Measurements from ENCODE around the gene LYRM1. TPM values are rescaled to one million over a fixed set of nuclear protein-coding genes. Genes with fewer than 3 reads are reported as not detected.
A peak's percentile ranks its signal among the peaks of the same experiment; 100 is the strongest.
"Not testable (repeated sequence)": the region's sequence is repeated elsewhere in the genome, so short reads cannot be mapped to it uniquely, and the experiment has no call there.

LYRM1 gene
- polyA plus RNA-seq, 1 of the 3 experiments (the other 2 are of a cell fraction) = 18.1 TPM

DNA sequence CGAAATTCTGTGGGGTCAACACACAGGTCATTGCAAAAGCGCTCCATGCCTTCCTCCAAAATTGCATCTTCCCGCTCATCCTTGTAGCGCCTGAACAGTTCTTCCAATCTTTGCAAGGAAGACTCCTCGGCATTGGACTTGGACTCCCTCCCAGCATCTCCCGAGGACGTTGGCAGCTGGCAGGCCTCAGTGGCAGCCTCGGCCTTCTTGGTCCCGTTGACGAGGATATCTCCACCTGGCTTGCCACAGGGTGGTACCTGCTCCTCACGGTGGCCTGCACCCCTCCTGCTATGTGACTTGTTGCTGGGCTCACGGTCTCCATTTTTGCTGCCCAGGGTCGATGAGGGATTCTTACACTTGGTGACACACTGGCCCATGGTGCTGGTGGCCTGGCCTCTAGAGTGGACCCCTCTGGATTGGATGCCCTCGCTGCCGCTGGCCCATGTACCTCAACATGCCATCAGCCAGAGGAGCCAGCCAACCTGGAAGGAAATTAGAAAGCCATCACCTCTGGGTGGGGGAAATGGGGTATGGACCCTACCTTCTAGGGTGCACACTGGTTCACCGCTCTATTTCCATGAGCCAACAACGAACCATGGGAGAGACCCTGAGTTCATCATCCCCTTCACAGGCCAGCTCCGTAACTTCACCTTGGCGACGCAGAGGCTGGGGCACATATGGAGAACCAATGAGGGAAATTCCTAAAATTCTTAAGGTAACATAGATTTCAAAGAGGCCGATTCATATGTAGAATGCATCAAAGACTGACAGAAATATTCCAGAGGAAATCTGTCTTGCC is 38.2 kb upstream of the LYRM1 start:
- CTCF ChIA-PET = interaction anchor here (1.3 to 1.5 kb wide), 2 partner anchors 12 to 13 kb away, joined by 3 to 4 read pairs; no protein-coding TSS in a partner anchor
- H3K9ac ChIP-seq = no peak overlapping the region
- TF ChIP-seq GATA2 (CRISPR knock-in tag; IDR thresholded peaks at IDR 0.05) (no peak), TCF12 (IDR thresholded peaks at IDR 0.05) (no peak), NRF1 (IDR thresholded peaks at IDR 0.05; ENCODE audit: low read depth, low read length) (no peak), ZBTB33 (IDR thresholded peaks at IDR 0.05; ENCODE audit: borderline replicate concordance, low read depth) (no peak), NFIC (IDR thresholded peaks at IDR 0.05; ENCODE audit: borderline replicate concordance) (no peak), USF1 (IDR thresholded peaks at IDR 0.05; ENCODE audit: borderline replicate concordance, low read depth) (no peak), ELF1 (IDR thresholded peaks at IDR 0.05) (no peak), MXI1 (IDR thresholded peaks at IDR 0.05; ENCODE audit: low read depth, low read length) (no peak), FOSL2 (IDR thresholded peaks at IDR 0.05; ENCODE audit: borderline replicate concordance, low read depth) (no peak), CTCF (IDR thresholded peaks at IDR 0.05) (no peak), TEAD4 (IDR thresholded peaks at IDR 0.05; ENCODE audit: borderline replicate concordance, insufficient read depth) (no peak), IRF3 (IDR thresholded peaks at IDR 0.05; ENCODE audit: low read depth, low read length) (no peak), FOXJ3 (CRISPR knock-in tag; IDR thresholded peaks at IDR 0.05) (no peak), EZH2phosphoT487 (IDR thresholded peaks at IDR 0.05; ENCODE audit: borderline replicate concordance, low read depth) (no peak)

DNA sequence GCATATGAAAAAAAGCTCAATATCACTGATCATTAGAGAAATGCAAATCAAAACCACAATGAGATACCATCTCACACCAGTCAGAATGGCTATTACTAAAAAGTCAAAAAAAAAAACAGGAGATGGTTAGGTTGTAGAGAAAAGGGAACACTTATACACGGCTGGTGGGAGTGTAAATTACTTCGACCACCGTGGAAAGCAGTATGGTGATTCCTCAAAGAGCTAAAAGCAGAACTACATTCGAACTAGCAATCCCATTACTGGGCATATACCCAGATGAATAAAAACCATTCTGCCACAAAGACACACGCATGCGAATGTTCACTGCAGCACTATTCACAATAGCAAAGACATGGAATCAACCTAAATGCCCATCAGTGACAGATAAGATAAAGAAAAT is 36.2 kb upstream of the LYRM1 start:
- POLR2A ChIA-PET; H3K9me3 ChIP-seq; H4K20me1 ChIP-seq (ENCODE audit: insufficient read depth); H2AFZ ChIP-seq (ENCODE audit: low read depth); H3K27me3 ChIP-seq (ENCODE audit: insufficient read depth); H3K9ac ChIP-seq; H3K9me2 ChIP-seq; H3K4me3 ChIP-seq (ENCODE audit: low read depth in 2 of 2, low read length in 1 of 2); H3K4me2 ChIP-seq; DNase-seq: not testable (repeated sequence)
- Histone ChIP-seq H3K27ac (ENCODE audit: low read depth in 2 of 2, low read length in 1 of 2) (peak overlapping the region in 1 of 2 experiments; percentile 96; a peak in 1 of 4 replicates), H3F3A (replicated peaks; ENCODE audit: insufficient read depth) (peaks cover 17% of the 10 kb centered on the region), H3K36me3 (replicated peaks in 1 of 2; ENCODE audit: control insufficient read depth in 1 of 2, insufficient read depth in 2 of 2, low read length in 1 of 2) (peaks cover 15 to 24% of the 10 kb centered on the region in 2 experiments), H3K79me2 (ENCODE audit: insufficient read depth) (peaks cover 72% of the 10 kb centered on the region), H3K4me1 (ENCODE audit: control insufficient read depth in 1 of 2, insufficient read depth in 2 of 2, low read depth in 1 of 2, low read length in 1 of 2) (peaks cover 33 to 41% of the 10 kb centered on the region in 2 experiments)
- 94% methylated on average over 6 of the region's 6 CpGs for WGBS (ENCODE audit: low lambda C conversion rate)
- CTCF ChIA-PET = interaction anchor here (0.6 to 0.9 kb wide), 3 partner anchors 14 to 76 kb away, joined by 3 to 4 read pairs (median 3); no protein-coding TSS in a partner anchor

More for the DNA sequence above, 38.2 kb upstream of the LYRM1 start:
- Histone ChIP-seq H3K27ac (ENCODE audit: low read depth in 2 of 2, low read length in 1 of 2) (no peak overlapping the region), H3K27me3 (ENCODE audit: insufficient read depth) (no peaks in the 10 kb centered on the region), H3F3A (replicated peaks; ENCODE audit: insufficient read depth) (peaks cover 9% of the 10 kb centered on the region), H3K4me1 (ENCODE audit: control insufficient read depth in 1 of 2, insufficient read depth in 2 of 2, low read depth in 1 of 2, low read length in 1 of 2) (peaks cover 16 to 22% of the 10 kb centered on the region in 2 experiments), H3K79me2 (ENCODE audit: insufficient read depth) (peaks cover 53% of the 10 kb centered on the region), H3K9me2 (no peaks in the 10 kb centered on the region), H4K20me1 (ENCODE audit: insufficient read depth) (no peaks in the 10 kb centered on the region), H3K36me3 (replicated peaks in 1 of 2; ENCODE audit: control insufficient read depth in 1 of 2, insufficient read depth in 2 of 2, low read length in 1 of 2) (peaks cover 19 to 33% of the 10 kb centered on the region in 2 experiments), H3K4me3 (ENCODE audit: low read depth in 2 of 2, low read length in 1 of 2) (no peak overlapping the region), H3K9me3 (no peaks in the 10 kb centered on the region), H2AFZ (ENCODE audit: low read depth) (no peak overlapping the region), H3K4me2 (no peak overlapping the region)
- 95% methylated on average over 18 of the region's 21 CpGs for WGBS (ENCODE audit: low lambda C conversion rate)
- no peak for DNase-seq
- POLR2A ChIA-PET = no interaction called here
